Neural crest cell (in vitro differentiated cells): ENCODE results near the gene AOX1. TPM values are rescaled to one million over a fixed set of nuclear protein-coding genes. Genes with fewer than 3 reads are reported as not detected.

Experiments
- DNase-seq: peaks from one replicate; pipeline ENCODE4 v3.0.0; 2021; ENCODE audit warnings: low read depth, mixed read lengths, low spot score
- H3K27ac Mint-ChIP-seq: one replicate; pipeline ENCODE4 v1.8.0; 2021; ENCODE audit warnings: mild to moderate bottlenecking, mixed read lengths; ENCODE audit not compliant: unreplicated experiment
- H3K27me3 Mint-ChIP-seq: 2 replicates; pipeline ENCODE4 v1.8.0; 2021; ENCODE audit warnings: low read depth, mild to moderate bottlenecking, mixed read lengths
- H3K36me3 Mint-ChIP-seq: 2 replicates; pipeline ENCODE4 v1.8.0; 2021; ENCODE audit warnings: low read depth, mild to moderate bottlenecking, mixed read lengths
- H3K4me1 Mint-ChIP-seq: 2 replicates; pipeline ENCODE4 v1.8.0; 2021; ENCODE audit warnings: mixed read lengths
- H3K4me3 Mint-ChIP-seq: one replicate; pipeline ENCODE4 v1.8.0; 2021; ENCODE audit warnings: mild to moderate bottlenecking, mixed read lengths
- H3K9me3 Mint-ChIP-seq: 2 replicates; pipeline ENCODE4 v1.8.0; 2021; ENCODE audit warnings: mixed read lengths
- CTCF ChIP-seq: fragments of 200-600 bp; sonication (generic); conservative IDR thresholded peaks from 2 replicates; pipeline ENCODE4 v1.5.0; 2021; ENCODE audit warnings: antibody characterized with exemption, mild to moderate bottlenecking
- total RNA-seq: library from RNA; stranded (reverse); gene quantifications from 2 replicates; pipeline ENCODE4 v1.2.1, GENCODE V29; 2021

The AOX1 gene
- total RNA-seq, 1 donor from 2014 or later, result 4.3 TPM

GRCh38 chr2:200698217-200698616 lies 112.4 kb downstream of the AOX1 start:
- no peak for DNase-seq
- no peaks in the 10 kb centered on the region for H3K4me1 Mint-ChIP-seq
- H3K27ac Mint-ChIP-seq, result no peak overlapping the region
- H3K36me3 Mint-ChIP-seq, result no peaks in the 10 kb centered on the region
- H3K4me3 Mint-ChIP-seq, result no peak overlapping the region
- TF ChIP-seq CTCF, result no peak
- no peaks in the 10 kb centered on the region for H3K27me3 Mint-ChIP-seq
- H3K9me3 Mint-ChIP-seq, result no peaks in the 10 kb centered on the region

- Mint-ChIP-seq H3K4me3 (no peak overlapping the region), H3K36me3 (no peaks in the 10 kb centered on the region), H3K4me1 (no peaks in the 10 kb centered on the region), H3K27me3 (peaks cover 4% of the 10 kb centered on the region), H3K27ac (no peak overlapping the region), H3K9me3 (no peaks in the 10 kb centered on the region)
- TF ChIP-seq CTCF, result no peak
- DNase-seq, result no peak
These were observed 113.5 kb downstream of the AOX1 start for GRCh38 chr2:200699310-200699709.

- Mint-ChIP-seq H3K36me3 (no peaks in the 10 kb centered on the region), H3K27ac (no peak overlapping the region), H3K4me1 (no peaks in the 10 kb centered on the region), H3K27me3 (peaks cover 4% of the 10 kb centered on the region), H3K9me3 (no peaks in the 10 kb centered on the region), H3K4me3 (no peak overlapping the region)
- TF ChIP-seq CTCF, result no peak
- no peak for DNase-seq
These were observed 115.0 kb downstream of the AOX1 start for GRCh38 chr2:200700856-200701255.

- DNase-seq, result no peak
- Mint-ChIP-seq H3K36me3 (no peaks in the 10 kb centered on the region), H3K4me1 (no peaks in the 10 kb centered on the region), H3K4me3 (no peak overlapping the region), H3K27ac (no peak overlapping the region), H3K27me3 (peaks cover 4% of the 10 kb centered on the region), H3K9me3 (no peaks in the 10 kb centered on the region)
- no peak for TF ChIP-seq CTCF
These were observed 116.2 kb downstream of the AOX1 start for GRCh38 chr2:200702044-200702443.

- no peak for DNase-seq
- H3K27ac Mint-ChIP-seq, result no peak overlapping the region
- H3K4me1 Mint-ChIP-seq, result no peaks in the 10 kb centered on the region
- peaks cover 4% of the 10 kb centered on the region for H3K27me3 Mint-ChIP-seq
- no peaks in the 10 kb centered on the region for H3K36me3 Mint-ChIP-seq
- no peaks in the 10 kb centered on the region for H3K9me3 Mint-ChIP-seq
- no peak overlapping the region for H3K4me3 Mint-ChIP-seq
- TF ChIP-seq CTCF, result no peak
These were observed 116.9 kb downstream of the AOX1 start for GRCh38 chr2:200702646-200703118.
